DMS53 (cell line): Measurements from ENCODE around the gene OR52M1.

Experiments used
- DNase-seq: peaks from one replicate; lab custom pipeline; 2025; lab: John Stamatoyannopoulos, UW

OR52M1 gene

DNA sequence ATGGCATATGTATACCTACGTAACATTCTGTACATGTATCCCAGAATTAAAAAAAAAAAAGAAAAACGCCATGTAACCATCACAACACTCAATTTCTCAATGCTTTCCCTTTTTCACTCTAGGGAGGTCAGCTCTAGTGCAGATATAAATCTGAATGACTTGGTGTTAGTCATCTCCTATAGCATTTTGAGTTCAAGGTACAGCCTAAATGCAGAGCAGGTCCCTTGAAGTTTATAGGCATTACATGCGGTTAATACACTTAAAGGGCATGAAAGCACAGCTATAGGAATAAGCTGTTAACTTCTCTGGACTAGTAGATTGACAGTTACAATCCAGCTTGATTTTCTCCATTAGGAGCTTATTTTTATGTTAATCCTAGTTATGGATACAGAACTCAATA is 20.4 kb downstream of the OR52M1 start:
- no peak for DNase-seq

DNA sequence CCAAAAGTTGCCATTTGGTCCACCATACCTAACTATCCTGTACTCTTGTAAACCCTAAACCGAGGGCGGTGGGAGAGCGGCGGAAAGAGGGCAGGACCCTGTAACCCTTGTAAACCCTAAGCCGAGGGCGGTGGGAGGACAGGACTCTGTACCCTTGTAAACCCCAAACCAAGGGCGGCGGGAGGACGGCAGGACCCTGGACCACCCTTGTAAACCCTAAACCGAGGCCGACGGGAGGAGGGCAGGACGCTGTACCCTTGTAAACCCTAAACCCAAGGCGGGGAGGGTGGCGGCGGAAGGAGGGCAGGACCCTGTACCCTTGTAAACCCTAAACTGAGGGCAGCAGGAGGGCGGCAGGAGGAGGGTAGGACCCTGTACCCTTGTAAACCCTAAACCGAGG is 24.1 kb downstream of the OR52M1 start:
- no peak for DNase-seq

DNA sequence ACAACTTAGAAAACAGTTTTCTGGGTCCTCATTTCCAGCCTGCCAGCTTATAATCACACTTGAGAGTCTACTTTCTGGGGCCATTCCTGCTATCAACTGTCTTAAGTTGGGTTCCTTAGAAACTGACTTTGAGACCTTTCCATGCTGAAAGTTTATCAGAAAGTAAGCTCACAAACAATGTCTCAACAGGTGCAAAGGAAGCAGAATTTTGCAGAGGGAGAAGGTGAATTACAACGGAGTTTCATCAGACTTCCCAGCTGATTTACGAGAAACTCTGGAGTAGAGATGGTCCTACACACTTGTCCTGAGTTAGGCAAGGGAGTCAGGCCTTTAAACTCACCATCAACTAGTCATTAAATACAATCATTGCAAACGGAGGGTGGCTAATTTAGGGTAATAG is 31.9 kb downstream of the OR52M1 start:
- DNase-seq, result peak; percentile 16

- peak; percentile 68 for DNase-seq
Measured at GRCh38 chr11:4577761-4578160, 32.8 kb downstream of the OR52M1 start.

DNA sequence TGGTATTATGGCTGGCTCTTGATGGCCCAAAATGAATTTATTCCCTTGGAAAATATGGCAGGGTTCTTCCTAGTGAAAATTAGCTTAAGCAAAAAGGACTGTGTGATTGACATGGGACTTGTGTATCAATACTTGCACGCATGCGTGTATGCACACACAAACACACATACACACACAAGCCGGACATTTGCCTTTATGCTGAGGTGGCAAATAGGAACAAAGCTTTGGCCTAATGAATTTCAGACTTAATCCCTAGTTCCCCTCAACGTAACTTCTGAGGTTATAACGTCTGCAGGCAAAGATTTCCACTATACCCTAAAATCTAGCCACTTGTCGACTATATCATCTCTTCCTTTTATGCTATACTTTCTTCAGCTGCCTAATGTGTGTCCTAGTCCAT is 33.6 kb downstream of the OR52M1 start:
- no peak for DNase-seq

GRCh38 chr11:4580124-4580523 is 35.1 kb downstream of the OR52M1 start:
- peak; percentile 10 for DNase-seq

DNA sequence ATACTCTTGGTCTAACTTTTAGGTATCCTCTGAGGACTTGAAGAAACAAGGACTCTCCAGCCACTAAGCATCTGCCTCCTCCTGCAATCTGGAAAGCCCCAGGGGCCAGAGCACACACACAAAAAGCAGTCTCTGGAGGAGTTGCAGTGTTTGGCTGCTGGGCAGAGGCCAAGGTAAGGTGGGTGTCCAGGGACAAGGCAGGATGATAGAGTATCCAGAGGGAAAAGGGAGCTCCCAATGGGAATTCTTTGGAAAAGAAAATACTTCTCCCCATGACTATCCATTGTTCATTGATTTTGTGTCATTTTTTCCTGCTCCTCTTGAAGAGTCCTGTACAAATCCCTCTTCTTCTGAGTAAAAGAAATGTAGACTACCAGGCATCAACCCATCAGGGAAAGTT is 36.5 kb downstream of the OR52M1 start, which contains the start of gene OR52I2:
Gene OR52I2, plus strand, starts transcription at position 301 of the 400 bp plus-strand sequence.
- no peak for DNase-seq

- peak; percentile 37 for DNase-seq
Measured at GRCh38 chr11:4589017-4589416, 44.0 kb downstream of the OR52M1 start.

GRCh38 chr11:4593739-4594138 is 48.7 kb downstream of the OR52M1 start, which contains the start of gene OR52I1:
TSS of gene OR52I1 (plus strand) at chr11:4594039. CDS start at chr11:4594039, 0 bp downstream.
- no peak for DNase-seq
